Activated CD4-positive, alpha-beta T cell treated with anti-CD3 and anti-CD28 coated beads, Interleukin-2, amount 50 U/mL, for 48 hours (primary cell): ENCODE results near the gene IL1A.
A peak's percentile ranks its signal among the peaks of the same experiment; 100 is the strongest.
"Not testable (repeated sequence)": the region's sequence is repeated elsewhere in the genome, so short reads cannot be mapped to it uniquely, and the experiment has no call there.

Experiments
- DNase-seq, 2 experiments: peaks; one replicate each; pipeline ENCODE4 v3.0.0-alpha.2; 2020

IL1A gene

GRCh38 chr2:112784199-112785189 is at the start of gene IL1A:
TSS of gene IL1A (minus strand) at chr2:112784493. CDS start at chr2:112783770, 723 bp downstream.
- no peak for DNase-seq

DNA sequence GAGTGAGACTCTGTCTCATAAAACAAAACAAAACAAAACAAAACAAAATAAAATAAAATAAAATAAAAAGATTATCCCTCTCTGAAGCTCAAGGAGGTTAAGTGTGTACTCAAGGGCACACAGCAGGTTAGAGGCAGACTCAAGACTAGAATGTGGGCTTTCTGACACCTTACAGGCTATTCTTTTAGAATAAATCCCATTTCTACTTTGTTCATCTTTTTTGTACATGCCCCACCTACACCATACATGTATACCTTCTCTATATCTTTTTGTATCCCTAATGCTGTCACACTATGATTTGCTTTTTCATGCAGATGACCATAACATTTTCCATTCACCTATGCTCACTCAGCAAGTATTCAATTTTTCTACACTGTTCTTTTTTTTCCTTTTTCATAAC is 49.7 kb upstream of the IL1A start:
- DNase-seq = no peak

GRCh38 chr2:112833639-112833931 is 49.3 kb upstream of the IL1A start:
- not testable (repeated sequence) for DNase-seq

- no peak for DNase-seq
Measured at GRCh38 chr2:112832841-112833638, 48.7 kb upstream of the IL1A start.

DNA sequence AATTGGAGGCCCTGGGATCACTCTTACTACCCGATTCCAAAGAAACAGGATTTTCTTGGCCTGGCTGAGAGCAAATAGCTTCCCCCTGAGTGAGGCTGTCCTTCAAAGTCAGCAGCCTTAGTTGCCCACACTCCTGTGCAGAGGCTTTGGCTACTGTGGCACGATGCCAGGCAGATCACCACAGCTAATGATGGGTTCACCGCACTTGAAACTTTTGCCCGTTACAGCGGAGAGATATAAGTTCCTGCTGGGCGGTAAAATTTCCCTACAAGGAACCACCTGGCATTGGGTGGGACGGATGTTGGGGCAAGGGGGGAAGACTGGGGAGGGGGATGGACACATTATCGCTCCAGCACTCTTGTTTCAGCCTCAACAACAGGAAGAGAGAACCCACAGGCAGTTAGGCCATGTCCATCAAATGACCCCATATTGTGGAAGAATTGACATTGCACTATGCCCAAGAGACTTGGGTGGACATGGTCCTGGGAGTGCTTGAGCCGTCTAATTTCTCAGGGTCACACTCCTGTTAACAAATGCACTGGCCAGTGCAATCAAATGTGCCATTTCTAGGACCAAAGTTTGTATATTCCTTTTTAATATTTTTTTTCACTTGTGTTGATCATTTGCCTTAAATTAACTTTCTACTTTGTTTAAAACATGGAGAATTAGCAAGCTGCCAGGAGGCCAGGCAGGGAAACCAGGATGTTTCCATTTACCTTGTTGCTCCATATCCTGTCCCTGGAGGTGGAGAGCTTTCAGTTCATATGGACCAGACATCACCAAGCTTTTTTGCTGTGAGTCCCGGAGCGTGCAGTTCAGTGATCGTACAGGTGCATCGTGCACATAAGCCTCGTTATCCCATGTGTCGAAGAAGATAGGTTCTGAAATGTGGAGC is 47.9 kb upstream of the IL1A start:
- no peak for DNase-seq

GRCh38 chr2:112831513-112831845 is 47.2 kb upstream of the IL1A start:
- no peak for DNase-seq

DNA sequence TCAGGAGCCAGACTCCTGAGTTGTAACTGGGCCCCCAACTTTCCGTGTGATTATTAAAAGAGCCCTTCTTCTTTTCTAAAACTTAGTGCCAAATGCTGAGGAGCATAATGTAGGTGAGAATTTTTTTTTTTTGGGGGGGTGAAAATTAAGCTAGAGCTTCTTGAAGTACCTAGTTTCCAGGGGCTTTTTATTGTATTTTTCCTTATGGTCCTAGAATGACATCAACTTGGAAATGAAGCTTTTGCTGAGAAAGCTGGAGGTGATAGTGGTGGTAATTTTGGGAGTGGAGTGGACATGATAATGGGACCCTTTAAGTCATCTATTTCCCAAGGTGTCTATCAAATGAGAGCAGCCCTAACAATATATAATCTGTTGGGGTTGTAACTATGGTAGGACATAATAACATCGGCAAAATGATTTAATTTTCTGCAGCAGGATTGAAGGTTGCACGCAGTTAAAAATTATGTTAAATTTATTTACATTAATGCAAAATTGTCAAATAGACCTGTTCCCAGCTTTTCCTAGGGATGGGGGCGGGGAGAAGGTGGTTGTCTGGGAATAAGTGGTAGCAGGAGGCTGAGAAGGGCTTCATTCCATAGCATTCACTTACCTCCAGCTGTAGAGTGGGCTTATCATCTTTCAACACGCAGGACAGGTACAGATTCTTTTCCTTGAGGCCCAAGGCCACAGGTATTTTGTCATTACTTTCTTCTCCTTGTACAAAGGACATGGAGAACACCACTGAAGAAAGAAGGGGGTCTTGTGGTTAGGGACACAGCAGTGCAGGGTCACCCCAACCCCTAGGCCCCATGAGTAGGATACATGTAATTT is 46.6 kb upstream of the IL1A start:
- DNase-seq = no peak

DNA sequence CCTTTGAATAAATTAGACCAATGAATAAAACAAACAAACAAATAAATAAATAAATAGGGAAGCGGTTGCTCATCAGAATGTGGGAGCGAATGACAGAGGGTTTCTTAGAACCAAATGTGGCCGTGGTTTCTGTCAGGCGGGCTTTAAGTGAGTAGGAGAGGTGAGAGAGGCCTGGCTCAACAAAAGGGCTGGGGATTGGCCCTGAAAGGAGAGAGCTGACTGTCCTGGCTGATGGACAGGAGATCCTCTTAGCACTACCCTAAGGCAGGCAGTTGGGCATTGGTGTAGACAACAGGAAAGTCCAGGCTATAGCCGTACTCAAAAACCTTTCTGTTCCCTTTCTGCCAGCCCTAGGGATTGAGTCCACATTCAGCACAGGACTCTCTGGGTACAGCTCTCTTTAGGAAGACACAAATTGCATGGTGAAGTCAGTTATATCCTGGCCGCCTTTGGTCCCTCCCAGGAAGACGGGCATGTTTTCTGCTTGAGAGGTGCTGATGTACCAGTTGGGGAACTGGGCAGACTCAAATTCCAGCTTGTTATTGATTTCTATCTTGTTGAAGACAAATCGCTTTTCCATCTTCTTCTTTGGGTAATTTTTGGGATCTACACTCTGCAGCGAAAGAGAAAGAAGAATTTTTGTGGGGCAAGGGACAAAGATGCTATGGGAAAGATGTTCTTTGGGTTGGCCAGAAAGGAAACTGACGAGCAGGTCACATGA is 45.8 kb upstream of the IL1A start:
- DNase-seq = no peak

DNA sequence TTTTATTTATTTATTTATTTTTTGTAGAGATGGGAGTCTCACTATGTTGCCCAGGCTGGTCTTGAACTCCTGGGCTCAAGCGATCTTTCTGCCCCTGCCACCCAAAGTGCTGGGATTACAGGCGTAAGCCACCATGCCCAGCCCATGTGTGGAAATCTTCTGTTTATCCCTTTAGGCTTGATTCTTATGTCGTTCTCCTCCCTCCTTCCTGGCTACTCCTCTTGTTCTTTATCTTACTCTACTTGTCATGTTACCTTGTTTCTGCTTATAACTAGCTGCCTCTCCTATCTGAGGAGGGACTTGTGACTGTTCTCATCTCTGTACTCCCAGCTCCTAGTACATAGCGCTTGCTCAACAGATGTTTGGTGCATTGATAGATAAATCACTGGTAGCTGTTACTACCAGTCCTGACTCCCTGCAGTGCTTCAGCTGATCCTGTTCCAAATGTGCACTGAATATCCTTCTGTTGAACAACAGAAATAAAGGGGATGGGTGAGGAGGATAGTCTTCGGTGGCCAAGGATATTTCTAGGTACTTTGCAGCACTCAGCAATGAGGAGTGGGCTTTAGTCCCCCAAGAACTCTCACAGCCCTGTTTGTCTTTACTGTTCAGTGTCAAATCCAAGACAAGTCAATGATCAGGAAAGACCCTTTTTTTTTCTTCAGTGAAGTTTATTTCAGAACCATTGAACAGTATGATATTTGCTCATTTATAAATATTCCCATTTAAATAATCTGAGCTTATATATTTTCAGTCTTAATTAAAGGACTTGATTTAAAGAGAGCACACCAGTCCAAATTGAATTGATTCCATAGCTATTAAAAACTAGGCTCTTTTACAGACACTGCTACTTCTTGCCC is 45.0 kb upstream of the IL1A start:
- DNase-seq = no peak

DNA sequence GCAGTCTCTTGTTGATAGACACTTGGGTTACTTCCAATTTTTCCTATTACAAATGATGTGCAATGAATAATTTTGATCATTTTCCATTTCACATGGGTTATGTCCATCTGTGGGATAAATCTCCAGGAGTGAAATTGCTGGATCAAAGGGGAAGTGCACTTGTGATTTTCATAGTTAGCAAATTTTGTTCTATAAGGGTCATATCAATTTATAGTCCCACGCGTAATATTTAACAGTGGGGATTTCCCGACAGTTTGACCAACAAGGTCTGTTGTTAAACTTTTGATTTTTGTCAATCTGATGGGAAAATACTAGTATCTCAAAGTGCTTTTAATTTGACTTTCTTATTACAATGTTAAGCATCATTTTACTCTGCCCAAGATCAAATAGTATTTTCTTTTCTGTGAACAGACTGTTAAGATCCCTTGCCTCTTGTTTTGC is 44.0 kb upstream of the IL1A start:
- no peak for DNase-seq

GRCh38 chr2:112827604-112828185 is 43.4 kb upstream of the IL1A start:
- DNase-seq = no peak

- no peak for DNase-seq
Measured at GRCh38 chr2:112827009-112827408, 42.7 kb upstream of the IL1A start.

- no peak for DNase-seq
Measured at GRCh38 chr2:112825706-112826105, 41.4 kb upstream of the IL1A start.

DNA sequence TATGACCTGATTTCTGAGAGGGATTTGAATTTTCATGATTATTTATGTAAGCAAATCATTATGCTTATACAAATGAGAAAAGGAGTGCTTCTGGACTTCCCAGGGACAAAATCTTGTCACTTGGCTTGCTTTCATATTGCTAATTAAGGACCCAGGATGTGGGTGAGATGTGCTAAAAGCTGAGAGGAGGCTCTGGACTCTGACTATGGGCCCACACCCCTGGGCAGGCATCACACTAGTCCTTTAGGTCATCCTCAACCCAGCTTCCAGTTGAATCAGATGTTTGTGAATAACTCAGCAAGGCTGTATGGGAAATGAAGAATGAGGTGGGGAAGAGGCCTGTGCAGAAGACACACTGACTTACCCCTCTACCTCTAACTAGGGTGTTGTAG is 40.4 kb upstream of the IL1A start:
- no peak for DNase-seq

GRCh38 chr2:112821682-112822081 is 37.4 kb upstream of the IL1A start:
- peak in 1 of 2 experiments; percentile 31 for DNase-seq

DNA sequence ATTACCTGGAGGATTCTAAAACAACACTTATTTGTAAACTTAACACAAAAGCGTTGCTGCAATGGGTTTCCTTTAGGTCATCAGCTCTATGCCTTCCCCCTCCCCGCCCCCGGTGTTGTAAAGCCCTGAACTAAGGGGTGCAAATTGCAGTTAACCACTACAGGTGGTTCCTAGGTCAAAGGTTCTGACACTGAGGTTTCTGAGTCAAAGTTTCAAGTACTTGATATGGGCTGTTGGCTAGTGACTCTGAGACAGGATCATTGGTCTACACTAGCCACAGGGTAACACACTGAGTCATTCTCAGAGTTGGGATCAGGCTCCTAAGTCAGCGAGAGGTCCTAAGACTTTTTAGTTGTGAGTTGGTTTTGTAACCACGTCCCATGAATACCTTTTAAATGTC is 36.8 kb upstream of the IL1A start:
- DNase-seq = peak; percentile 50 to 63

- DNase-seq = no peak
Measured at GRCh38 chr2:112820343-112820742, 36.0 kb upstream of the IL1A start.

DNA sequence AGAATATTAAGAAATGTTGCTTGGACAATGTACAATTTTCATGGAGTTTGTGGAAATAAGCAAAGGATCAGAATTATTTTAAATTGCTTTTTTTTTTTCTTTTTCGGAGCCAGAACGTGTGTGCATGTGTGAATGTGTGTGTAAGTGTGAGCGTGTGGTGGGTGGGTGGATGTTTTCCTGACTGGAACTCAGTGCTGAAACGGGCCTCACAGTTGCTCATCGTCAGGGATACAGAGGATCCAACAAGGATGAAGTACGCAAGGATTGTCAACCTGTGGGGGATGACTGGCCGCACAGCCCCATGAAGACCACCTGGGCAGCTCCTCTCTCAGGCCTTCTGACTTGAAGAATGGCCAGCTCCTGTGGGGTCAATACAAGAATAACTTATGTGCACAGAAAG is 34.8 kb upstream of the IL1A start:
- DNase-seq = no peak

DNA sequence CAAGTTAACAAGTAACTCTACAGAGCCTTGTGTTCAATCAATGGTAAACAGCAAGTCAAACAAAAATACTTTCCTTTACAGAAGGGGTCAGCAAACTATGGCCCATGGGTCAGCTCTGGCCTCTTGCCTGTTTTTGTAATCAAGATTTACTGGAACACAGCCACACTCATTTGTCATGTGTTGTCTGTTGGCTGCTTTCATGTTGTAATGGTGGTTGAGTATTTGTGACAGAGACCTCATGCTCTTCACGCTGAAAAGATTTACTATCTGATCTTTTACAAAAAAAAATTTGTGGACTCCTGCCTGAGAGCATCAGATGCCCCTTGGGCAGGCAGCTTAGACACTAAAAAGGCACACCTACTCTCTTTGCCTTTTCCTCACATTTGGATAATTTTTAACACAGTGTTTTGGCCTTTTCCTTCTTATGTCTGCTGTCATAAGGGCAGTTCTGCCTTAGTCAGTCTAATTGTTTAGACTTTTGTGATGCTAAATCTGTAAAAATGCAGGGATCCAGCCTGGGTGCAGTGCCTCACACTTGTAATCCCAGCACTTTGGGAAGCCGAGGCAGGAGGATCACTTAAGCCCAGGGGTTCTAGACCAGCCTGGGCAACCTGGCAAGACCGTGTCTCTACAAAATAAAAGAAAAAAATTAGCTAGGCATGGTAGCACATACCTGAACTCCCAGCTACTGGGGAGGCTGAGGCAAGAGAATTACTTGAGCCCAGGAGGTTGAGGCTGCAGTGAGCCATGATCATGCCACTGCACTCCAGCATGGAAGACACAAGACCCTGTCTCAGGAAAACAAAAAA is 34.0 kb upstream of the IL1A start:
- DNase-seq = no peak
